MM.1S (cell line): Measurements from ENCODE around the gene GAB2.

Experiments
- EZH2 ChIP-seq: fragments of 300-600 bp; sonication (generic); optimal IDR thresholded peaks from 2 replicates; pipeline ENCODE3; 2017; ENCODE audit warnings: low read depth, mild to moderate bottlenecking, antibody characterized with exemption, low read length, mixed read lengths
- TF ChIP-seq, protein P1 (sequence below): fragments of 300-600 bp; sonication (generic); IDR thresholded peaks from 2 replicates; pipeline ENCODE4 v1.5.1; 2016; ENCODE audit warnings: antibody characterized with exemption, low read length, mixed read lengths

DNA sequence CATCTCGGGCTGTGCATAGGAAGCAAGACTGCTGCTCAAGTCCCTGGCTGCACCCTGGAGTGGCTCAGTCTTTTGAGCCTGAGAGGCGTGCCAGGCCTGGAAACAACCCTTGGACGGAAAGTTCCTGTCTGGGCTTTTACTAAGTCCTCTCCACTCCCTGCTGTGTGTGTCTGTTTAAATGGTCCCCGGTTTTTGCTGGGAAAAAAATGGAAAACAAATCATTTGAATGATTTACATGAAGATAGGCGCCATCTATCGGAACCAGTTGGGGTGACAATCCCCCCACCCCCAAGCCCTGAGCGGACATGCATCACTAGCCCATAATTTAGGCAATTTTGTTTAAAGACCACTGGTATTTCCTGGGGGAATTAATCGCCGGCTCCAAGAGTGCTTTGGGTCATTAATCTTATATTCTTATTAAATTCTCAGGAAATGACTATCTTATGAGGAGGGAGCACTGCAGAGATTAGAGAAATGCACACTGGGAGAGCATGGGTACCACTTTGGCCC, 2.7 kb upstream of the GAB2 start:
- TF ChIP-seq, protein P1, sequence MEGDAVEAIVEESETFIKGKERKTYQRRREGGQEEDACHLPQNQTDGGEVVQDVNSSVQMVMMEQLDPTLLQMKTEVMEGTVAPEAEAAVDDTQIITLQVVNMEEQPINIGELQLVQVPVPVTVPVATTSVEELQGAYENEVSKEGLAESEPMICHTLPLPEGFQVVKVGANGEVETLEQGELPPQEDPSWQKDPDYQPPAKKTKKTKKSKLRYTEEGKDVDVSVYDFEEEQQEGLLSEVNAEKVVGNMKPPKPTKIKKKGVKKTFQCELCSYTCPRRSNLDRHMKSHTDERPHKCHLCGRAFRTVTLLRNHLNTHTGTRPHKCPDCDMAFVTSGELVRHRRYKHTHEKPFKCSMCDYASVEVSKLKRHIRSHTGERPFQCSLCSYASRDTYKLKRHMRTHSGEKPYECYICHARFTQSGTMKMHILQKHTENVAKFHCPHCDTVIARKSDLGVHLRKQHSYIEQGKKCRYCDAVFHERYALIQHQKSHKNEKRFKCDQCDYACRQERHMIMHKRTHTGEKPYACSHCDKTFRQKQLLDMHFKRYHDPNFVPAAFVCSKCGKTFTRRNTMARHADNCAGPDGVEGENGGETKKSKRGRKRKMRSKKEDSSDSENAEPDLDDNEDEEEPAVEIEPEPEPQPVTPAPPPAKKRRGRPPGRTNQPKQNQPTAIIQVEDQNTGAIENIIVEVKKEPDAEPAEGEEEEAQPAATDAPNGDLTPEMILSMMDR: peak; percentile 69
- TF ChIP-seq EZH2: no peak
